GM23338 (cell line): ENCODE data around the gene HVCN1. TPM values are rescaled to one million over a fixed set of nuclear protein-coding genes. Genes with fewer than 3 reads are reported as not detected.

Experiments
- ATAC-seq: fragments of 200-7000 bp; cut with Tn5 transposase; 3 replicates; pipeline ENCODE4 v1.9.1; 2020
- DNase-seq: peaks from one replicate; pipeline ENCODE4 v3.0.0-alpha.2; 2015; ENCODE audit warnings: low spot score
- H2AFZ ChIP-seq: fragments of 200-600 bp; sonication (generic); 2 replicates; pipeline ENCODE4 v1.8.0; 2016; ENCODE audit warnings: antibody characterized with exemption, mild to moderate bottlenecking, moderate library complexity
- H3F3A ChIP-seq: fragments of 200-600 bp; sonication (generic); replicated peaks from 2 replicates; pipeline ENCODE4 v1.8.0; 2017; ENCODE audit warnings: antibody characterized with exemption, mixed run types, low read depth
- H3K27ac ChIP-seq: fragments of 200-600 bp; sonication (generic); 2 replicates; pipeline ENCODE4 v1.6.1; 2016; ENCODE audit warnings: low read depth
- H3K27me3 ChIP-seq: fragments of 200-600 bp; sonication (generic); 2 replicates; pipeline ENCODE4 v1.8.0; 2016; ENCODE audit warnings: mild to moderate bottlenecking, mixed run types, moderate library complexity; ENCODE audit not compliant: insufficient read depth
- H3K36me3 ChIP-seq: fragments of 200-600 bp; sonication (generic); 2 replicates; pipeline ENCODE4 v1.8.0; 2016; ENCODE audit warnings: mild to moderate bottlenecking; ENCODE audit not compliant: insufficient read depth
- H3K4me1 ChIP-seq: fragments of 200-600 bp; sonication (generic); 2 replicates; pipeline ENCODE4 v1.8.0; 2016; ENCODE audit warnings: mild to moderate bottlenecking, moderate library complexity; ENCODE audit not compliant: insufficient read depth
- H3K4me2 ChIP-seq: fragments of 200-600 bp; sonication (generic); 2 replicates; pipeline ENCODE4 v1.7.1; 2017; ENCODE audit warnings: mixed run types
- H3K4me3 ChIP-seq: fragments of 200-600 bp; sonication (generic); 2 replicates; pipeline ENCODE4 v1.6.1; 2016; ENCODE audit warnings: mixed run types
- H3K79me2 ChIP-seq: fragments of 200-600 bp; sonication (generic); replicated peaks from 2 replicates; pipeline ENCODE4 v1.8.0; 2017; ENCODE audit warnings: mild to moderate bottlenecking; ENCODE audit not compliant: insufficient read depth
- H3K9me2 ChIP-seq: fragments of 200-600 bp; sonication (generic); 2 replicates; pipeline ENCODE4 v1.8.0; 2017; ENCODE audit not compliant: insufficient read depth
- H4K20me1 ChIP-seq: fragments of 200-600 bp; sonication (generic); replicated peaks from 2 replicates; pipeline ENCODE4 v1.8.0; 2017; ENCODE audit warnings: mild to moderate bottlenecking; ENCODE audit not compliant: insufficient read depth
- H3K27ac Mint-ChIP-seq: 2 replicates; pipeline ENCODE4 v1.8.0; 2020; ENCODE audit warnings: inconsistent platforms, mild to moderate bottlenecking, moderate library complexity, mixed read lengths
- H3K27me3 Mint-ChIP-seq: 3 replicates; pipeline ENCODE4 v1.8.0; 2022; ENCODE audit warnings: low read depth, mild to moderate bottlenecking, moderate library complexity, mixed read lengths, inconsistent platforms; ENCODE audit not compliant: insufficient read depth, poor library complexity
- H3K36me3 Mint-ChIP-seq: 3 replicates; pipeline ENCODE4 v1.8.0; 2021; ENCODE audit warnings: low read depth, mild to moderate bottlenecking, inconsistent platforms, moderate library complexity, mixed read lengths
- H3K4me1 Mint-ChIP-seq: 3 replicates; pipeline ENCODE4 v1.8.0; 2020; ENCODE audit warnings: mild to moderate bottlenecking, inconsistent platforms, mixed read lengths
- H3K4me3 Mint-ChIP-seq: 3 replicates; pipeline ENCODE4 v1.8.0; 2021; ENCODE audit warnings: moderate library complexity, mild to moderate bottlenecking, inconsistent platforms, mixed read lengths
- H3K9me3 Mint-ChIP-seq: 3 replicates; pipeline ENCODE4 v1.8.0; 2020; ENCODE audit warnings: moderate library complexity, mild to moderate bottlenecking, inconsistent platforms, mixed read lengths
- CREB1 ChIP-seq: fragments of 250-450 bp; sonication (Bioruptor Pico); IDR thresholded peaks from 2 replicates; pipeline ENCODE4 v1.5.0; 2020; ENCODE audit warnings: low read depth, mild to moderate bottlenecking, moderate library complexity
- CTCF ChIP-seq, 2 experiments: fragments of 200-600 bp in 1 of 2; sonication (generic) in 1 of 2; conservative IDR thresholded peaks; 2 replicates each; pipeline versions ENCODE4 v1.5.1 to v1.6.1; 2016 to 2017; ENCODE audit warnings: antibody characterized with exemption in 2 of 2, low read depth in 2 of 2, mild to moderate bottlenecking in 2 of 2, moderate library complexity in 1 of 2
- ETS1 ChIP-seq: IDR thresholded peaks from 2 replicates; pipeline ENCODE4 v1.6.1; 2016; ENCODE audit warnings: antibody characterized with exemption
- EZH2 ChIP-seq: fragments of 200-600 bp; sonication (generic); IDR thresholded peaks from one replicate; pipeline ENCODE4 v1.8.0; 2017; ENCODE audit warnings: antibody characterized with exemption, mild to moderate bottlenecking, low read depth; ENCODE audit not compliant: unreplicated experiment
- EZH2phosphoT487 ChIP-seq: fragments of 200-600 bp; sonication (generic); IDR thresholded peaks from one replicate; pipeline ENCODE4 v1.8.1; 2018; ENCODE audit warnings: antibody characterized with exemption; ENCODE audit not compliant: unreplicated experiment
- JUNB ChIP-seq: IDR thresholded peaks from one replicate; pipeline ENCODE4 v1.6.1; 2016; ENCODE audit warnings: antibody characterized with exemption; ENCODE audit not compliant: unreplicated experiment
- NANOG ChIP-seq: IDR thresholded peaks from 2 replicates; pipeline ENCODE4 v1.6.1; 2016; ENCODE audit warnings: antibody characterized with exemption, borderline replicate concordance
- POLR2AphosphoS5 ChIP-seq: IDR thresholded peaks from 2 replicates; pipeline ENCODE4 v1.6.1; 2016; ENCODE audit warnings: antibody characterized with exemption, low read depth
- REST ChIP-seq: IDR thresholded peaks from one replicate; pipeline ENCODE4 v1.6.1; 2018; ENCODE audit warnings: antibody characterized with exemption; ENCODE audit not compliant: unreplicated experiment
- STAT1 ChIP-seq: IDR thresholded peaks from one replicate; pipeline ENCODE4 v1.6.1; 2016; ENCODE audit warnings: antibody characterized with exemption; ENCODE audit not compliant: unreplicated experiment
- ZNF114 ChIP-seq: fragments of 250-450 bp; sonication (Bioruptor Pico); IDR thresholded peaks from 2 replicates; pipeline ENCODE4 v1.5.0; 2020; ENCODE audit warnings: mild to moderate bottlenecking, moderate library complexity
- ZNF331 ChIP-seq: fragments of 250-450 bp; sonication (Bioruptor Pico); IDR thresholded peaks from 2 replicates; pipeline ENCODE4 v1.5.0; 2020; ENCODE audit warnings: low read depth, mild to moderate bottlenecking, moderate library complexity
- ZNF462 ChIP-seq: fragments of 250-450 bp; sonication (Bioruptor Pico); IDR thresholded peaks from 2 replicates; pipeline ENCODE4 v1.5.0; 2020; ENCODE audit warnings: mild to moderate bottlenecking, moderate library complexity
- polyA plus RNA-seq: library from polyadenylated mRNA; unstranded; fragments of >200 nt; fragmentation: Nextera tagmentation; extraction: Ambion mirVana; gene quantifications from 2 replicates; pipeline ENCODE4 v1.2.1, GENCODE V29; 2016
- total RNA-seq: library from RNA; depleted of rRNA; stranded (reverse); fragments of >200 nt; shearing (Covaris generic); gene quantifications from 2 replicates; pipeline ENCODE4 v1.2.3, GENCODE V29; 2014

The HVCN1 gene
- total and polyA plus RNA-seq, 2 experiments from 2014 or later = 10.4 to 10.7 TPM

GRCh38 chr12:110693731-110694130 is 4.8 kb upstream of the HVCN1 start:
- H3F3A ChIP-seq = peaks cover 6% of the 10 kb centered on the region; the same call in 1 of the 2 replicates
- H3K9me3 Mint-ChIP-seq = no peaks in the 10 kb centered on the region

More at GRCh38 chr12:110693731-110694130, 4.8 kb upstream of the HVCN1 start:
- no peak overlapping the region for H3K4me2 ChIP-seq
- no peak for ATAC-seq
- H4K20me1 ChIP-seq = no peaks in the 10 kb centered on the region
- no peak overlapping the region for H3K27ac ChIP-seq
- H2AFZ ChIP-seq = peak overlapping the region; percentile 63; the same call in 1 of the 2 replicates
- H3K4me1 ChIP-seq = peaks cover 8% of the 10 kb centered on the region
- H3K36me3 ChIP-seq = no peaks in the 10 kb centered on the region
- no peak overlapping the region for H3K4me3 Mint-ChIP-seq
- no peaks in the 10 kb centered on the region; the same call in 2 of the 3 replicates for H3K36me3 Mint-ChIP-seq
- H3K4me3 ChIP-seq = no peak overlapping the region
- no peaks in the 10 kb centered on the region for H3K79me2 ChIP-seq
- no peak overlapping the region for H3K27ac Mint-ChIP-seq
- peaks cover 12% of the 10 kb centered on the region for H3K27me3 Mint-ChIP-seq
- DNase-seq = no peak
- H3K9me2 ChIP-seq = no peaks in the 10 kb centered on the region
- H3K4me1 Mint-ChIP-seq = peaks cover 14% of the 10 kb centered on the region
- TF ChIP-seq ZNF331 (no peak), JUNB (no peak), POLR2AphosphoS5 (no peak), STAT1 (no peak), EZH2 (no peak), CREB1 (CRISPR knock-in tag) (no peak), ETS1 (no peak), NANOG (no peak), REST (no peak), CTCF (conservative IDR thresholded peaks at IDR 0.05; ENCODE audit: low read depth in 2 of 2) (no peak), ZNF462 (CRISPR knock-in tag) (no peak), ZNF114 (CRISPR knock-in tag) (no peak), EZH2phosphoT487 (no peak)
- no peaks in the 10 kb centered on the region for H3K27me3 ChIP-seq
